ENCODE results near the gene ANKRA2.

The ANKRA2 gene

GRCh38 chr5:73565139-73565968 is at the start of gene ANKRA2, which contains the start of gene UTP15:
TSS of gene ANKRA2 (minus strand) at chr5:73565639. CDS start at chr5:73562881, 2,758 bp downstream.
TSS of gene UTP15 (plus strand) at chr5:73565743. CDS start at chr5:73567345, 1,602 bp downstream.
- TF ChIP-seq EP300 (IDR thresholded peaks at IDR 0.05; ENCODE audit: borderline replicate concordance) (0 out of 2 replicates have a peak, but pooled peaks have one; percentile 12), CREB1 (IDR thresholded peaks at IDR 0.05; ENCODE audit: low read depth) (peak; percentile 94), TAF1 (IDR thresholded peaks at IDR 0.05; ENCODE audit: low read depth) (peak; percentile 60; the same call in 1 of the 2 replicates), CEBPB (IDR thresholded peaks at IDR 0.05) (no peak), FOXM1 (IDR thresholded peaks at IDR 0.05; ENCODE audit: borderline replicate concordance, low read depth) (no peak), REST (IDR thresholded peaks at IDR 0.05; ENCODE audit: low read depth) (no peak), EGR1 (IDR thresholded peaks at IDR 0.05) (no peak), MAX (IDR thresholded peaks at IDR 0.05) (peak; percentile 95), USF1 (IDR thresholded peaks at IDR 0.05) (peak; percentile 85), ZBTB7A (IDR thresholded peaks at IDR 0.05; ENCODE audit: low read depth) (no peak)

- TF ChIP-seq YY1 (IDR thresholded peaks at IDR 0.05; ENCODE audit: low read depth) (no peak), CEBPB (IDR thresholded peaks at IDR 0.05) (no peak), USF1 (IDR thresholded peaks at IDR 0.05) (no peak), EP300 (IDR thresholded peaks at IDR 0.05; ENCODE audit: borderline replicate concordance) (no peak), FOXM1 (IDR thresholded peaks at IDR 0.05; ENCODE audit: borderline replicate concordance, low read depth) (no peak), TEAD4 (IDR thresholded peaks at IDR 0.05) (no peak), REST (IDR thresholded peaks at IDR 0.05; ENCODE audit: low read depth) (no peak), MAX (IDR thresholded peaks at IDR 0.05) (no peak), NFIC (IDR thresholded peaks at IDR 0.05) (no peak), EGR1 (IDR thresholded peaks at IDR 0.05) (no peak), TAF1 (IDR thresholded peaks at IDR 0.05; ENCODE audit: low read depth) (no peak), ZBTB7A (IDR thresholded peaks at IDR 0.05; ENCODE audit: low read depth) (no peak)
These were observed 49.6 kb upstream of the ANKRA2 start for GRCh38 chr5:73615085-73615484.

- no peak for TF ChIP-seq EP300 (IDR thresholded peaks at IDR 0.05; ENCODE audit: borderline replicate concordance)
- TF ChIP-seq MAX (IDR thresholded peaks at IDR 0.05): no peak
- no peak for TF ChIP-seq USF1 (IDR thresholded peaks at IDR 0.05)
- no peak for TF ChIP-seq NFIC (IDR thresholded peaks at IDR 0.05)
- TF ChIP-seq TAF1 (IDR thresholded peaks at IDR 0.05; ENCODE audit: low read depth): no peak
- TF ChIP-seq RAD21 (IDR thresholded peaks at IDR 0.05; ENCODE audit: low read depth): no peak
- TF ChIP-seq TEAD4 (IDR thresholded peaks at IDR 0.05): no peak
- no peak for TF ChIP-seq CEBPB (IDR thresholded peaks at IDR 0.05)
- TF ChIP-seq TCF12 (IDR thresholded peaks at IDR 0.05; ENCODE audit: low read depth): no peak
- TF ChIP-seq YY1 (IDR thresholded peaks at IDR 0.05; ENCODE audit: low read depth): no peak
- TF ChIP-seq CREB1 (IDR thresholded peaks at IDR 0.05; ENCODE audit: low read depth): no peak
- TF ChIP-seq EGR1 (IDR thresholded peaks at IDR 0.05): no peak
- no peak for TF ChIP-seq FOXM1 (IDR thresholded peaks at IDR 0.05; ENCODE audit: borderline replicate concordance, low read depth)
These were observed 47.4 kb upstream of the ANKRA2 start for GRCh38 chr5:73612799-73613198.

- no peak for TF ChIP-seq EGR1 (IDR thresholded peaks at IDR 0.05)
- TF ChIP-seq FOXM1 (IDR thresholded peaks at IDR 0.05; ENCODE audit: borderline replicate concordance, low read depth): no peak
- no peak for TF ChIP-seq CEBPB (IDR thresholded peaks at IDR 0.05)
- no peak for TF ChIP-seq TCF12 (IDR thresholded peaks at IDR 0.05; ENCODE audit: low read depth)
- no peak for TF ChIP-seq NFIC (IDR thresholded peaks at IDR 0.05)
- no peak for TF ChIP-seq USF1 (IDR thresholded peaks at IDR 0.05)
These were observed 41.8 kb upstream of the ANKRA2 start for GRCh38 chr5:73607228-73607627.

Measured in Ishikawa (cell line).